ENCODE results near the gene KIF1A.

DNA sequence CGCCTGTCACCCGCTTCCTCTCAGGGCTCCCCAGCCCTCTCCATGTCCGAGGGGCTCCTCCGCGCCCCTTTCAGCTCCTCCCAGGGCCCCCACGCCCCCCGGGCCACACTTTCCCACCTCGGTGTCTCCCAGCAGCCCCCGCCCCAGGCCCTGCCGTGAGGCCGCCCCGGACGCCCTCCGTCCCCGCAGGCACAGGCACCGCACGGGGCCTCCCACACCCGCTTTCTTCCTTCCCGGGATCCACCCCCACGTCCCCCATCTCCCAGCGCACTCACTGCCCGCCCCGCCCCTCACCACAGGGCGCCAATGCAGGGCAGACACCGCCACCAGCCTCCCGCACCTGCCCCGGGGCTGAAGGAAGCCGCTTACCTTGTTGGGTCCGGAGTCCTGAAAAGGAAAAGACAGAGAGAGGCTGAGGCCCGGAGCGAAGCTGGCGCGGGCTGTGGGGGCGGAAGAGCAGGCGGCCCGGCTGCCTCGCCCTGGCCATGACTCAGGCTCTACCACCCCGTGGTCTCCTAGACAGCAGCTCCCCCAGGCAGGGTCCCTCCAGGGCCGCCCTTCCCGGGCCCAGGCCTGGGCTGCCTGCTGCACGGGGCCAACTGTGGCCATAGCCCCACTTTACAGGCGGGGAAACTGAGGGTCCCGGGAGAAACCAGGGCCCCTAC lies 37.7 kb downstream of the KIF1A start:
- TF ChIP-seq POLR2AphosphoS5 (IDR thresholded peaks at IDR 0.05; ENCODE audit: low read depth), result no peak
- TF ChIP-seq, protein P1, sequence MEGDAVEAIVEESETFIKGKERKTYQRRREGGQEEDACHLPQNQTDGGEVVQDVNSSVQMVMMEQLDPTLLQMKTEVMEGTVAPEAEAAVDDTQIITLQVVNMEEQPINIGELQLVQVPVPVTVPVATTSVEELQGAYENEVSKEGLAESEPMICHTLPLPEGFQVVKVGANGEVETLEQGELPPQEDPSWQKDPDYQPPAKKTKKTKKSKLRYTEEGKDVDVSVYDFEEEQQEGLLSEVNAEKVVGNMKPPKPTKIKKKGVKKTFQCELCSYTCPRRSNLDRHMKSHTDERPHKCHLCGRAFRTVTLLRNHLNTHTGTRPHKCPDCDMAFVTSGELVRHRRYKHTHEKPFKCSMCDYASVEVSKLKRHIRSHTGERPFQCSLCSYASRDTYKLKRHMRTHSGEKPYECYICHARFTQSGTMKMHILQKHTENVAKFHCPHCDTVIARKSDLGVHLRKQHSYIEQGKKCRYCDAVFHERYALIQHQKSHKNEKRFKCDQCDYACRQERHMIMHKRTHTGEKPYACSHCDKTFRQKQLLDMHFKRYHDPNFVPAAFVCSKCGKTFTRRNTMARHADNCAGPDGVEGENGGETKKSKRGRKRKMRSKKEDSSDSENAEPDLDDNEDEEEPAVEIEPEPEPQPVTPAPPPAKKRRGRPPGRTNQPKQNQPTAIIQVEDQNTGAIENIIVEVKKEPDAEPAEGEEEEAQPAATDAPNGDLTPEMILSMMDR (IDR thresholded peaks at IDR 0.05; ENCODE audit: insufficient read depth, low read length), result no peak

All from HL-60 (cell line).